ENCODE measurements around the gene HOXC10.
A peak's percentile ranks its signal among the peaks of the same experiment; 100 is the strongest.

HOXC10 gene

GRCh38 chr12:54012631-54013409, 27.9 kb downstream of the HOXC10 start:
- Histone ChIP-seq H3K9me2 (replicated peaks; ENCODE audit: low read depth, low read length) (no peaks in the 10 kb centered on the region), H2AFZ (ENCODE audit: low read length) (no peak overlapping the region), H3K9ac (ENCODE audit: low read depth, low read length, poor library complexity, severe bottlenecking) (no peak overlapping the region), H3K27me3 (ENCODE audit: insufficient read depth, low read length, poor library complexity, severe bottlenecking) (no peaks in the 10 kb centered on the region), H3K4me1 (ENCODE audit: insufficient read depth, low read length, poor library complexity, severe bottlenecking) (peaks cover 55% of the 10 kb centered on the region), H3K79me2 (ENCODE audit: insufficient read depth, low read length) (0 out of 2 replicates have a peak, but pooled peaks cover 6% of the 10 kb centered on the region), H3K4me3 (ENCODE audit: low read length, poor library complexity, severe bottlenecking) (no peak overlapping the region), H4K20me1 (ENCODE audit: insufficient read depth, low read length, poor library complexity, severe bottlenecking) (no peaks in the 10 kb centered on the region), H3F3A (ENCODE audit: low read depth) (peaks cover 10% of the 10 kb centered on the region), H3K36me3 (ENCODE audit: insufficient read depth, low read length) (no peaks in the 10 kb centered on the region), H3K9me3 (ENCODE audit: insufficient read depth, low read depth, low read length) (no peaks in the 10 kb centered on the region), H3K4me2 (ENCODE audit: low read depth, low read length, poor library complexity, severe bottlenecking) (peak overlapping the region; percentile 20)
- TF ChIP-seq CTCF (conservative IDR thresholded peaks at IDR 0.05; ENCODE audit: low read length) (peak; percentile 42), EZH2phosphoT487 (IDR thresholded peaks at IDR 0.05; ENCODE audit: borderline replicate concordance) (no peak)

GRCh38 chr12:54014377-54015017, 29.6 kb downstream of the HOXC10 start:
- Histone ChIP-seq H3K27me3 (ENCODE audit: insufficient read depth, low read length, poor library complexity, severe bottlenecking) (no peaks in the 10 kb centered on the region), H4K20me1 (ENCODE audit: insufficient read depth, low read length, poor library complexity, severe bottlenecking) (peaks cover 4% of the 10 kb centered on the region), H3K4me2 (ENCODE audit: low read depth, low read length, poor library complexity, severe bottlenecking) (peak overlapping the region; percentile 68), H3K4me3 (ENCODE audit: low read length, poor library complexity, severe bottlenecking) (peak overlapping the region; percentile 95), H3K4me1 (ENCODE audit: insufficient read depth, low read length, poor library complexity, severe bottlenecking) (peaks cover 59% of the 10 kb centered on the region), H3K9me3 (ENCODE audit: insufficient read depth, low read depth, low read length) (no peaks in the 10 kb centered on the region), H3K36me3 (ENCODE audit: insufficient read depth, low read length) (no peaks in the 10 kb centered on the region), H3F3A (ENCODE audit: low read depth) (peaks cover 10% of the 10 kb centered on the region), H3K79me2 (ENCODE audit: insufficient read depth, low read length) (peaks cover 22% of the 10 kb centered on the region), H3K9ac (ENCODE audit: low read depth, low read length, poor library complexity, severe bottlenecking) (peak overlapping the region; percentile 99), H3K9me2 (replicated peaks; ENCODE audit: low read depth, low read length) (no peaks in the 10 kb centered on the region), H2AFZ (ENCODE audit: low read length) (no peak overlapping the region)
- TF ChIP-seq EZH2phosphoT487 (IDR thresholded peaks at IDR 0.05; ENCODE audit: borderline replicate concordance): no peak
- TF ChIP-seq CTCF (conservative IDR thresholded peaks at IDR 0.05; ENCODE audit: low read length): no peak

- Histone ChIP-seq H3K4me1 (ENCODE audit: insufficient read depth, low read length, poor library complexity, severe bottlenecking) (peaks cover 66% of the 10 kb centered on the region), H3K9me3 (ENCODE audit: insufficient read depth, low read depth, low read length) (no peaks in the 10 kb centered on the region), H3K4me2 (ENCODE audit: low read depth, low read length, poor library complexity, severe bottlenecking) (peak overlapping the region; percentile 68), H3K9ac (ENCODE audit: low read depth, low read length, poor library complexity, severe bottlenecking) (peak overlapping the region; percentile 99), H3K36me3 (ENCODE audit: insufficient read depth, low read length) (no peaks in the 10 kb centered on the region), H2AFZ (ENCODE audit: low read length) (no peak overlapping the region), H3K9me2 (replicated peaks; ENCODE audit: low read depth, low read length) (no peaks in the 10 kb centered on the region), H3K79me2 (ENCODE audit: insufficient read depth, low read length) (peaks cover 30% of the 10 kb centered on the region), H4K20me1 (ENCODE audit: insufficient read depth, low read length, poor library complexity, severe bottlenecking) (peaks cover 10% of the 10 kb centered on the region), H3F3A (ENCODE audit: low read depth) (peaks cover 10% of the 10 kb centered on the region), H3K4me3 (ENCODE audit: low read length, poor library complexity, severe bottlenecking) (peak overlapping the region; percentile 95), H3K27me3 (ENCODE audit: insufficient read depth, low read length, poor library complexity, severe bottlenecking) (no peaks in the 10 kb centered on the region)
- TF ChIP-seq CTCF (conservative IDR thresholded peaks at IDR 0.05; ENCODE audit: low read length) (no peak), EZH2phosphoT487 (IDR thresholded peaks at IDR 0.05; ENCODE audit: borderline replicate concordance) (no peak)
Measured at GRCh38 chr12:54015018-54015931, 30.3 kb downstream of the HOXC10 start.

All from Loucy (cell line).